ENCODE results near the gene DLG4. TPM values are rescaled to one million over a fixed set of nuclear protein-coding genes. Genes with fewer than 3 reads are reported as not detected.
"Not testable (repeated sequence)": the region's sequence is repeated elsewhere in the genome, so short reads cannot be mapped to it uniquely, and the experiment has no call there.

The DLG4 gene
- total RNA-seq, 1 experiment from 2014 or later: 21.0 TPM

DNA sequence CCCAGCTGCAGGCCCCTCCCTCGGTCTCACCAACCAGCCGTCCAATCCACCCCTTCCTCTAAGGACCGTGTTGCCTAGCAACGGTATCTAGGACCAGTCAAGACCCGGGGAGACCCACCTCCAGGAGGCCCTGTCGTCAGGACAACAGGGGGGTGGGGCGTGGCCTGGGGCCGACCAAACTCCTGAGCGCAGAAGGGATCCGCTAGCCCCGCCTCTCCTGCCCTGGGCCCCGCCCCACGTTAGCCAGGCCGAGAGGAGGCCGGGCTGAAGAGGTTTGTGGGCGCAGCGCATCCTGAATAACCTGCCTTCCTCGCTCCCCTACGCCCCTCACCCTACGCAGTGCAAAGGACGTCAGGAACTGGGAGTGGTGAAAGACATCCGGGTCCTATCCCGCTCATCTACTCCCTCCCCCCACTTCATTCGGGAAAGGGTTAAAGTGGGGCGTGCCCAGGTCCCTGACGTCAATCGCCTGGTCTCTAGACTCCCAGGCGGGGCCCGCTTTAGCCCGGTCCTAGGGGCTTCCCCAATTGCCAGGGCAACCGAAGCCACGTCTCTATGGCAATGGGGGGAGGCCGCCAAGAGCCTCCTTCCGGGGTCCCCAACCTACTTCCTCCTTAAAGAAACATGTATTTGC is 14.7 kb downstream of the DLG4 start:
- Histone ChIP-seq H3K4me3 (ENCODE audit: insufficient read depth, low read depth, low read length) (peak overlapping the region; percentile 61), H3K27me3 (ENCODE audit: control insufficient read depth, insufficient read depth, low read length) (no peaks in the 10 kb centered on the region), H3K36me3 (replicated peaks; ENCODE audit: control insufficient read depth, insufficient read depth, low read length) (peaks cover 18% of the 10 kb centered on the region)
- peak; percentile 99 for DNase-seq

DNA sequence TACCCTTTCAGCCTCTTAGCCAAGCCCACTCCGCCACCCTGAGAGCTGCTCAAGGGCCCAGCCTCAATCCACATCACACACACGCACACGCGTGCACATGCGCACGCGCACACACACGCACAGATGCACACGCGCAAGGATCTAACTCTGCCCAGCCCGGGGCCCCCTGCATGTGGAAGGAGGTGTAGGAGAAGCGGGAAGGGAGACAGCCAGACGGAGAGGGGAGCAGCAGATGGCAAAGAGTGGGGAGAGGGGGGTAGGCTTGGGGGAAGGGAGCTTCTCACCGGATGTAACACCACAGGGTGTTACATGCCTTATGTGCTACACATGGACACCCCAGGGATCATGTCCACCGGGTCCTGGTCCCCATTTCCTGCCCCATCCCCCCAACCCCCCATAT is 15.3 kb downstream of the DLG4 start:
- peak overlapping the region; percentile 61; the same call in 1 of the 2 replicates for H3K4me3 ChIP-seq (ENCODE audit: insufficient read depth, low read depth, low read length)
- peak; percentile 70 for DNase-seq
- H3K36me3 ChIP-seq (replicated peaks; ENCODE audit: control insufficient read depth, insufficient read depth, low read length): peaks cover 18% of the 10 kb centered on the region
- no peaks in the 10 kb centered on the region for H3K27me3 ChIP-seq (ENCODE audit: control insufficient read depth, insufficient read depth, low read length)

GRCh38 chr17:7203391-7203790 is 16.2 kb downstream of the DLG4 start:
- Histone ChIP-seq H3K4me3 (ENCODE audit: insufficient read depth, low read depth, low read length) (no peak overlapping the region), H3K36me3 (replicated peaks; ENCODE audit: control insufficient read depth, insufficient read depth, low read length) (peaks cover 18% of the 10 kb centered on the region), H3K27me3 (ENCODE audit: control insufficient read depth, insufficient read depth, low read length) (no peaks in the 10 kb centered on the region)
- DNase-seq: no peak

DNA sequence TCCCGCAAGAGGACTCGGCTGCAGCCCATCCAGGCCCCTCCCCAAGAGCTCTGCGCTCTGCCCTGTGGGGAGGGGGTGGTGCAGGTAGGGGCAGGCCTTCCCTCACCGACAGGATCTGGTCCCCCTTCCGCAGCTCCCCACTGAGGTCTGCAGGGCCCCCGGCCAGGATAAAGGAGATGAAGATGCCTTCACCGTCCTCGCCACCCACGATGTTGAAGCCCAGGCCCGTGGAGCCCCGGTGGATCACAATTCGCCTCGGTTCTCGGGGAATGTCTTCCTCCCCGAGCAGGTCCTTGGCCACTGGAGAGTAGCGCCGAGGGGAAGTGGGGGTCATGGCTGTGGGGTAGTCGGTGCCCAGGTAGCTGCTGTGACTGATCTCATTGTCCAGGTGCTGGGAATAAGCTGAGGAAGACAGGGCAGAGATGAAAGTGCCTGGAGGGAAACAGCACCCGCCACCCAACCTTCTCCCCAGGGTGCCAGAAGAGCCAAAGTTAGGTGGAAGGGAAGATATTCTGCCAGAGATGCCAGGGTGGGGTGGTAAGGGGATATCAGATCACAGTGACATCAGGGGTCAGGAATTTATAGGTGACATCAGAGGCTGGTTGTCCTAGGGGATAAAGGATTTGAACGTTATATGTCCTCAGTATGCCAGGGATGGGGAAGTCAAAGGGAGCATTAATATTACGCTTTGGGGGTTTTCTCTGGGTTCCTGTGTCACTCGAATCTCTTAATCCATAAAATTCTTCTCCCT is 22.8 kb downstream of the DLG4 start:
- Histone ChIP-seq H3K4me3 (ENCODE audit: insufficient read depth, low read depth, low read length) (no peak overlapping the region), H3K27me3 (ENCODE audit: control insufficient read depth, insufficient read depth, low read length) (no peaks in the 10 kb centered on the region), H3K36me3 (replicated peaks; ENCODE audit: control insufficient read depth, insufficient read depth, low read length) (peaks cover 19% of the 10 kb centered on the region)
- DNase-seq: no peak

DNA sequence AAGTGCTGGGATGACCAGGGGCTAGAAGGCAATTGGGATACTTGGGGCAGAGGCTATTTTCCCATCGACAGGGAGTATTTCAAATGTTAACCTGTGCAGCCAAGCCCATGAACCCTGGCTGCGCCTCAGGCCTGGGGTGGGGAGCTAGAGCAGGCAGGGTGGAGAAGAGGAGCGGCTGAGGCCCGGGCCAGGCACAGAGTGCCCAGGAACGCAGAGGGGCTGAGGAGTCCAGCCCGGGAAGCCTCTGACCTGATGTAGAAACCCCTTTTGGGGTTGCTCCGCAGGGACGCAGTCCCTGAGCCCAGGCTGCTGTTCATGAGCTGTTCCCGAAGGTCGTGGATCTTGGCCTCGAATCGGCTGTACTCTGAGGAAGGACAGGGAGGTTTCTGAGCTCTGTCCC is 23.7 kb downstream of the DLG4 start:
- Histone ChIP-seq H3K36me3 (replicated peaks; ENCODE audit: control insufficient read depth, insufficient read depth, low read length) (peaks cover 21% of the 10 kb centered on the region), H3K4me3 (ENCODE audit: insufficient read depth, low read depth, low read length) (no peak overlapping the region), H3K27me3 (ENCODE audit: control insufficient read depth, insufficient read depth, low read length) (no peaks in the 10 kb centered on the region)
- no peak for DNase-seq

DNA sequence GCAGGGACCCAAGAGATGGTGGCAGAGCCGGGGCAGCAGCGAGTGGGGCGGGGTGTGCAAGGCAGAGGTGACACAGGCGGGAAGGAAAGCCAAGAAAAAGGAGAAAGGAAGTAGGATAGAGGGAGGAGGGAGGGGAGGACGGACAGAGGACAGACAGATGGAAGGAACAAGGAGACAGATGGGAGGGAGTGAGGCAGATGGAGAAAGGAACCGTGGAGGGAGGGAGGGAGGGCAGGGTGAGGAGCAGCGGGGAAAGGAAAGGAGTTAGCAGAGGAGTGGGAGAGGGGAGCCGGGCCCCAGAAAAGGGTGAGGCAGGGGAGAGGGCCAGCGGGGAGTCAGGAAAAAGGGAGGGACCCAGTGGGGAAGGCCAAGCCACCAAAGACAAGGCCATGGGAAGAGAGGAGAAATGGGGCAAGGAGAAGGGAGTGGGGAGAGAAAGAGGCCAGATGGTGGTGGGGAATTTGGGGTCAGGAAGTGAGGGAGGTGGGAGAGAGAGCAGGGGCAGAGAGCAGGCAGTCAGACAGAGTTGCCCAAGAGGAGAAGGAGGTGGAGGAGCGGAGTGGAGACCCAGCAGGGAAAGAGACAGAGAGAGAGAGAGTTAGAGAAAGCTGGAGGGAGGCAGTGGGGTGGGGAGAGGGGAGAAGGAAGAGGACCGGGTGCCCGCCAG is 27.2 kb downstream of the DLG4 start:
- Histone ChIP-seq H3K27me3 (ENCODE audit: control insufficient read depth, insufficient read depth, low read length) (no peaks in the 10 kb centered on the region), H3K36me3 (replicated peaks; ENCODE audit: control insufficient read depth, insufficient read depth, low read length) (peaks cover 24% of the 10 kb centered on the region), H3K4me3 (ENCODE audit: insufficient read depth, low read depth, low read length) (no peak overlapping the region)
- DNase-seq: peak; percentile 40

DNA sequence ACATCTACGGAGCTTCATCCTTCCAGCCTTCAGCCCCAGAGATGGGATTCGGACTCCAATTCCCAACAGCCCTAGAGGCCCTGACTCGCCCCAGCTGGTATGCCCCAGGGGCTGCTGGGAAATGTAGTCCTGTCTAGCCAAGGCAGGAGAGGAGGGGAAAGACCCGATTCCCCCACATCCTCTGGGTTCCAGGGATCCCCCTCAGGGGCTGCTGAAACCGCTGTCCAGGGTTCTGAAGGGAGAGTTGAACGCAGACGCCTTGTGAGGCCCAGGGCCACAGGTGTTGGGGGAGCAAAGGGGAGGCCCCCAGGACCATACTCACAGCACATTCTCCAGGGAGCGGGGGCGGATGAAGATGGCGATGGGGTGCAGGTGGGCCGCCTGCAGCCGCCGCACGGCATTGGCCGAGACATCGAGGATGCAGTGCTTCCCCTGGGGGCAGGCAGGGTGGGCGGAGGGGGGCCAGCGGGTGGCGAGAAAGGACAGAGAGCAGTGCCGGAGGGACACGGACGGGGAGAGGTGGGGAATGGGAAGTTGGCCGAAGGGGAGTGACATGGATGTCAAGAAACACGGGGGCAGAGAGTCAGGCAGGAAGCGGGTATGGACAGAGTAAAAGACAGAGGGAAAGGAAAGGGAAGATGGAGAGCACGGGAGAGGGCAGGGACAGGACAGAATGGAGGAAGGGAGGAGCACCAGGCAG is 27.9 kb downstream of the DLG4 start:
- peak; percentile 96 for DNase-seq
- H3K4me3 ChIP-seq (ENCODE audit: insufficient read depth, low read depth, low read length): no peak overlapping the region
- peaks cover 19% of the 10 kb centered on the region for H3K36me3 ChIP-seq (replicated peaks; ENCODE audit: control insufficient read depth, insufficient read depth, low read length)
- no peaks in the 10 kb centered on the region for H3K27me3 ChIP-seq (ENCODE audit: control insufficient read depth, insufficient read depth, low read length)

DNA sequence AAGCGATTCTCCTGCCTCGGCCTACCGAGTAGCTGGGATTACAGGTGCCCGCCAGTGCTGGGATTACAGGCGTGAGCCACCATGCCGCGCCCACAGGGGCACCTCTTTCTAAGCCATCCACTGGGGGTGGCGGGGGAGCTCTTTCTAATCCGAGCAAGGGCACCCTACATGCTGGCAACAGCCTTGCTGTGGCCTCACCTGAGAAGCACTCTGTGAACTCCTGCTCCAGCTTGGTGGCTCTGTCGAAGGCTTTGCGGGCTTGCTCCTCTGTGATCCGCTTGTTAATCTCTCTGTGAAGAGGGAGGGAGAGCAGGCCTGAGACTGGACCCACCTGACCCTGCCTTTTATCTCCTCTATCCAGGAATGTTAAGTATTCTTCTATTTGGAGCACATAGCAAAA is 28.6 kb downstream of the DLG4 start:
- H3K27me3 ChIP-seq (ENCODE audit: control insufficient read depth, insufficient read depth, low read length): no peaks in the 10 kb centered on the region
- peaks cover 15% of the 10 kb centered on the region for H3K36me3 ChIP-seq (replicated peaks; ENCODE audit: control insufficient read depth, insufficient read depth, low read length)
- H3K4me3 ChIP-seq (ENCODE audit: insufficient read depth, low read depth, low read length): no peak overlapping the region
- no peak for DNase-seq

- no peaks in the 10 kb centered on the region for H3K27me3 ChIP-seq (ENCODE audit: control insufficient read depth, insufficient read depth, low read length)
- DNase-seq: peak; percentile 51
- peaks cover 15% of the 10 kb centered on the region for H3K36me3 ChIP-seq (replicated peaks; ENCODE audit: control insufficient read depth, insufficient read depth, low read length)
- no peak overlapping the region for H3K4me3 ChIP-seq (ENCODE audit: insufficient read depth, low read depth, low read length)
These were observed 29.2 kb downstream of the DLG4 start for GRCh38 chr17:7190276-7190917.

GRCh38 chr17:7186241-7186640 is 33.4 kb downstream of the DLG4 start:
- peak; percentile 70 for DNase-seq
- Histone ChIP-seq H3K27me3 (ENCODE audit: control insufficient read depth, insufficient read depth, low read length) (no peaks in the 10 kb centered on the region; the same call in 1 of the 2 replicates), H3K36me3 (replicated peaks; ENCODE audit: control insufficient read depth, insufficient read depth, low read length) (peaks cover 5% of the 10 kb centered on the region), H3K4me3 (ENCODE audit: insufficient read depth, low read depth, low read length) (no peak overlapping the region)

DNA sequence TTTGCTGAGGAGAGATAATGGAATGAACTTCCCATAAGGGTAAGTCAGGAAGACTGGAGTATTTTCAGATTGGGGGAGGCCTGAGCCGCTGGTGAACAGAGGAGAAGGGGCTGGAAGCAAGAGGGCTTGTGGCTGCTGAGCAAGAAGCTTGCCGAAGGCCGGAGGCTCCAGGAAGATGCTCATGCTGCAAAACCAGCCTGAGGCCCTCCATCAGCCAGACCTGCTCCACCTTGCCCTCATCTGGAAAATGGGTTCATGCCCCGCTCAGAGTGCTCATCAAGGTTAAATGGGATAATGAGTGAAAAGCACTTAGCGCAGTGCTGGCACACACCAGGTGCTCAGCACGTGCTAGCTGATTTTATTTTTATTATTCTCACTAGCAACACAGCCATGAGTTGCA is 35.0 kb downstream of the DLG4 start:
- Histone ChIP-seq H3K4me3 (ENCODE audit: insufficient read depth, low read depth, low read length) (no peak overlapping the region), H3K27me3 (ENCODE audit: control insufficient read depth, insufficient read depth, low read length) (no peaks in the 10 kb centered on the region; the same call in 1 of the 2 replicates), H3K36me3 (replicated peaks; ENCODE audit: control insufficient read depth, insufficient read depth, low read length) (no peaks in the 10 kb centered on the region; the same call in 1 of the 2 replicates)
- DNase-seq: peak; percentile 33

DNA sequence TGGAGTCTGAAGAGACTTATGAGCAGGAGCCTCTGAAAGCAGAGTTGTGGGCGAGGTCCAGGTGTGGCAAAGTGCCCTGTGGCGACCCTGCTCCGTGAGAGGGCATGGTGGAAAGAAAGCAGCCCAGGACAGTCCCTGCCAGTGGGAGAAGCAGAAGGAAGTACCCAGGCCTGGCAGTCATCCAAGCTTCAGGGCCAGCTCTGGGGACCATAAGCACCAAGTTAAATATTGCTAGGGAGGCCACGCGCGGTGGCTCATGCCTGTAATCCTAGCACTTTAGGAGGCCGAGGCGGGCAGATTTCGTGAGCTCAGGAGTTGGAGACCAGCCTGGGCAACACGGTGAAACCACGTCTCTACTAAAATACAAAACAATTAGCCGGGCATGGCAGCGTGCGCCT is 35.5 kb downstream of the DLG4 start:
- H3K36me3 ChIP-seq (replicated peaks; ENCODE audit: control insufficient read depth, insufficient read depth, low read length): no peaks in the 10 kb centered on the region
- no peak for DNase-seq
- H3K4me3 ChIP-seq (ENCODE audit: insufficient read depth, low read depth, low read length): no peak overlapping the region
- H3K27me3 ChIP-seq (ENCODE audit: control insufficient read depth, insufficient read depth, low read length): no peaks in the 10 kb centered on the region; the same call in 1 of the 2 replicates

GRCh38 chr17:7183433-7184090 is 36.1 kb downstream of the DLG4 start:
- Histone ChIP-seq H3K27me3 (ENCODE audit: control insufficient read depth, insufficient read depth, low read length) (no peaks in the 10 kb centered on the region; the same call in none of the 2 replicates), H3K4me3 (ENCODE audit: insufficient read depth, low read depth, low read length) (no peak overlapping the region), H3K36me3 (replicated peaks; ENCODE audit: control insufficient read depth, insufficient read depth, low read length) (no peaks in the 10 kb centered on the region)
- peak; percentile 28 for DNase-seq

GRCh38 chr17:7182101-7182500 is 37.5 kb downstream of the DLG4 start:
- not testable (repeated sequence) for H3K36me3 ChIP-seq (replicated peaks; ENCODE audit: control insufficient read depth, insufficient read depth, low read length); DNase-seq; H3K4me3 ChIP-seq (ENCODE audit: insufficient read depth, low read depth, low read length); H3K27me3 ChIP-seq (ENCODE audit: control insufficient read depth, insufficient read depth, low read length)
